Body of pancreas (tissue), 4 donors: ENCODE results near the gene SEC14L2. TPM values are rescaled to one million over a fixed set of nuclear protein-coding genes. Genes with fewer than 3 reads are reported as not detected.
A peak's percentile ranks its signal among the peaks of the same experiment; 100 is the strongest.
"Not testable (repeated sequence)": the region's sequence is repeated elsewhere in the genome, so short reads cannot be mapped to it uniquely, and the experiment has no call there.

ENCODE experiments used
- ATAC-seq: fragments of 150-250 bp; one replicate; pipeline ENCODE4 v1.9.1; 2016
- DNase-seq, 4 donors: peaks; one replicate each; pipeline ENCODE4 v3.0.0-alpha.2; 2019
- H3K27ac ChIP-seq, 4 donors: fragments of 200-600 bp; sonication (generic); 1 replicate in 3 of 4; 2 replicates in 1 of 4; pipeline versions ENCODE4 v1.5.1 to v1.6.1; 2016 to 2019; ENCODE audit warnings: mild to moderate bottlenecking in 1 of 4, mixed read lengths in 1 of 4, moderate library complexity in 1 of 4
- H3K27me3 ChIP-seq, 2 donors: fragments of 200-600 bp; sonication (generic); one replicate each; pipeline ENCODE4 v1.6.0; 2016; ENCODE audit warnings: mild to moderate bottlenecking in 1 of 2
- H3K36me3 ChIP-seq, 2 donors: fragments of 200-600 bp; sonication (generic); replicated peaks in 1 of 2; 2 replicates each; pipeline ENCODE4 v1.5.1; 2016; ENCODE audit warnings: low read depth in 2 of 2; ENCODE audit not compliant: insufficient read depth in 1 of 2
- H3K4me1 ChIP-seq: fragments of 200-600 bp; sonication (generic); one replicate; pipeline ENCODE4 v1.6.0; 2016
- H3K4me3 ChIP-seq, 2 donors: fragments of 200-600 bp; sonication (generic); 1 replicate in 1 of 2; 2 replicates in 1 of 2; pipeline ENCODE4 v1.5.1; 2016 to 2019
- H3K9me3 ChIP-seq, 3 donors: fragments of 200-600 bp; sonication (generic); 1 replicate in 2 of 3; 2 replicates in 1 of 3; pipeline ENCODE4 v1.5.1; 2016
- CTCF ChIP-seq, 7 experiments: fragments of 450-650 bp in 4 of 7; fragments of 200-600 bp in 3 of 7; sonication (generic) in 3 of 7; IDR thresholded peaks; one replicate each; pipeline ENCODE4 v1.5.1; 2016 to 2019; ENCODE audit warnings: antibody characterized with exemption in 7 of 7
- POLR2A ChIP-seq, 3 donors: fragments of 450-650 bp; IDR thresholded peaks; one replicate each; pipeline ENCODE4 v1.6.1; 2016; ENCODE audit warnings: antibody characterized with exemption in 3 of 3, mild to moderate bottlenecking in 2 of 3
- WGBS, 2 donors: methylation state at CpG; one replicate each; pipeline ENCODE4 v1.1.5; 2017; 5-methylcytosine and 5-hydroxymethylcytosine counted together
- intact Hi-C: fragments of 100-400 bp; cut with DNase I; formaldehyde crosslinking; loops from one replicate; pipeline ENCODE4 v1.15.1; 2023
- total RNA-seq, 2 donors: library from RNA; depleted of rRNA; stranded (reverse); fragments of >200 nt; gene quantifications; one replicate each; pipeline ENCODE4 v1.1.0, GENCODE V29; 2016

Gene SEC14L2
- total RNA-seq, 2 donors from 2014 or later = 0.33 to 3.9 TPM

- DNase-seq (no peak), ATAC-seq (no peak)
- Histone ChIP-seq H3K4me1 (peaks cover 9% of the 10 kb centered on the region), H3K36me3 (no peaks in the 10 kb centered on the region), H3K27me3 (no peaks in the 10 kb centered on the region), H3K27ac (no peak overlapping the region), H3K4me3 (no peak overlapping the region), H3K9me3 (no peaks in the 10 kb centered on the region)
- TF ChIP-seq CTCF (IDR thresholded peaks at IDR 0.05) (no peak), POLR2A (IDR thresholded peaks at IDR 0.05) (no peak)
- 44 to 46% methylated on average over 9 of the region's 9 CpGs for WGBS, 2 donors
- intact Hi-C loops = no loop called here
Measured at GRCh38 chr22:30441088-30441487, 44.3 kb downstream of the SEC14L2 start.

GRCh38 chr22:30444632-30445437, 48.0 kb downstream of the SEC14L2 start:
- peak; percentile 62 to 73 (median 66) for DNase-seq
- ATAC-seq = peak; percentile 89
- Histone ChIP-seq H3K27me3 (no peaks in the 10 kb centered on the region), H3K9me3 (no peaks in the 10 kb centered on the region), H3K27ac (no peak overlapping the region), H3K4me3 (no peak overlapping the region), H3K4me1 (peaks cover 9% of the 10 kb centered on the region), H3K36me3 (no peaks in the 10 kb centered on the region)
- WGBS, 2 donors = 9 to 13% methylated on average over 9 to 11 of the region's 11 CpGs
- intact Hi-C loops = no loop called here
- TF ChIP-seq POLR2A (IDR thresholded peaks at IDR 0.05) = peak in 1 of 3 donors; percentile 44
- peak; percentile 73 to 88 (median 82) for TF ChIP-seq CTCF (IDR thresholded peaks at IDR 0.05)

- ATAC-seq (peak; percentile 59), DNase-seq (no peak)
- WGBS, 2 donors = 26 to 30% methylated on average over 5 of the region's 5 CpGs
- H3K36me3 ChIP-seq = no peaks in the 10 kb centered on the region
- intact Hi-C loops = no loop called here
- H3K4me1 ChIP-seq = peaks cover 9% of the 10 kb centered on the region
- no peaks in the 10 kb centered on the region for H3K27me3 ChIP-seq
- no peak overlapping the region for H3K27ac ChIP-seq
- no peak overlapping the region for H3K4me3 ChIP-seq
- H3K9me3 ChIP-seq = no peaks in the 10 kb centered on the region
- no peak for TF ChIP-seq CTCF (IDR thresholded peaks at IDR 0.05)
- no peak for TF ChIP-seq POLR2A (IDR thresholded peaks at IDR 0.05)
Measured at GRCh38 chr22:30445438-30446145, 48.8 kb downstream of the SEC14L2 start.

- Histone ChIP-seq H3K36me3 (no peaks in the 10 kb centered on the region), H3K9me3 (no peaks in the 10 kb centered on the region), H3K27me3 (no peaks in the 10 kb centered on the region), H3K4me3 (no peak overlapping the region), H3K27ac (no peak overlapping the region), H3K4me1 (peaks cover 9% of the 10 kb centered on the region)
- TF ChIP-seq POLR2A (IDR thresholded peaks at IDR 0.05) (no peak), CTCF (IDR thresholded peaks at IDR 0.05) (no peak)
- 75 to 83% methylated on average over 3 of the region's 3 CpGs for WGBS, 2 donors
- DNase-seq (no peak), ATAC-seq (no peak)
- intact Hi-C loops = no loop called here
Measured at GRCh38 chr22:30447656-30448055, 50.8 kb downstream of the SEC14L2 start.

- not testable (repeated sequence) for ATAC-seq
Measured at GRCh38 chr22:30451488-30451887, 54.7 kb downstream of the SEC14L2 start.

More at GRCh38 chr22:30451488-30451887, 54.7 kb downstream of the SEC14L2 start:
- DNase-seq, H3K27me3 ChIP-seq, intact Hi-C loops, H3K4me3 ChIP-seq, H3K36me3 ChIP-seq, H3K4me1 ChIP-seq, H3K27ac ChIP-seq, H3K9me3 ChIP-seq: not testable (repeated sequence)
- 25 to 38% methylated on average over 9 of the region's 9 CpGs for WGBS, 2 donors
